B cell (primary cell): ENCODE measurements around the gene MSL1. TPM values are rescaled to one million over a fixed set of nuclear protein-coding genes. Genes with fewer than 3 reads are reported as not detected.

Experiments
- ATAC-seq: fragments of 200-7000 bp; cut with Tn5 transposase; one replicate; pipeline ENCODE4 v1.10.0; 2021; ENCODE audit warnings: low read depth, mild to moderate bottlenecking, moderate number of reproducible peaks, moderate library complexity
- CTCF ChIA-PET: fragments of 350-600 bp; sonication (Branson Sonifier 250); formaldehyde crosslinking; loops from one replicate; lab custom pipeline; 2021; ENCODE audit warnings: antibody characterized with exemption, inconsistent platforms; lab: Charles Lee
- POLR2A ChIA-PET: fragments of 350-600 bp; sonication (Branson Sonifier 250); formaldehyde crosslinking; loops from one replicate; lab custom pipeline; 2021; ENCODE audit warnings: antibody characterized with exemption; lab: Charles Lee
- DNase-seq: peaks from one replicate; pipeline ENCODE4 v3.0.0; 2013
- H2AFZ ChIP-seq: 2 replicates; pipeline ENCODE4 v1.6.1; 2012; ENCODE audit warnings: mild to moderate bottlenecking, low read depth, low read length; ENCODE audit not compliant: insufficient read depth, poor library complexity, severe bottlenecking
- H3K27ac ChIP-seq, 2 donors: 1 replicate in 1 of 2; 2 replicates in 1 of 2; pipeline ENCODE4 v1.5.1; 2012 to 2013; ENCODE audit warnings: low read length in 2 of 2, mild to moderate bottlenecking in 2 of 2, moderate library complexity in 1 of 2
- H3K27me3 ChIP-seq, 4 experiments: fragments of 200-600 bp in 1 of 4; sonication (generic) in 1 of 4; replicated peaks in 1 of 4; 1 replicate in 2 of 4; 2 replicates in 2 of 4; pipeline versions ENCODE4 v1.6.1 to v1.7.0; 2013 to 2016; ENCODE audit warnings: low read length in 3 of 4, mild to moderate bottlenecking in 2 of 4, mixed read lengths in 1 of 4, moderate library complexity in 1 of 4; ENCODE audit not compliant: insufficient read depth in 4 of 4, control insufficient read depth in 3 of 4; ENCODE audit errors: control extremely low read depth in 1 of 4
- H3K36me3 ChIP-seq, 2 experiments: replicated peaks in 1 of 2; 1 replicate in 1 of 2; 2 replicates in 1 of 2; pipeline versions ENCODE4 v1.6.1 to v1.7.1; 2013; ENCODE audit warnings: low read length in 1 of 2; ENCODE audit not compliant: insufficient read depth in 2 of 2, control insufficient read depth in 1 of 2; ENCODE audit errors: control extremely low read depth in 1 of 2, extremely low read depth in 1 of 2
- H3K4me1 ChIP-seq, 2 donors: fragments of 200-600 bp in 1 of 2; sonication (generic) in 1 of 2; 1 replicate in 1 of 2; 2 replicates in 1 of 2; pipeline versions ENCODE4 v1.5.1 to v1.6.1; 2013 to 2017; ENCODE audit warnings: low read length in 2 of 2; ENCODE audit not compliant: control insufficient read depth in 2 of 2, insufficient read depth in 2 of 2
- H3K4me2 ChIP-seq: replicated peaks from 2 replicates; pipeline ENCODE3; 2012; ENCODE audit warnings: mild to moderate bottlenecking, low read depth, low read length; ENCODE audit not compliant: poor library complexity, severe bottlenecking
- H3K4me3 ChIP-seq, 5 experiments: fragments of 200-600 bp in 1 of 5; sonication (generic) in 1 of 5; 1 replicate in 3 of 5; 2 replicates in 2 of 5; pipeline versions ENCODE4 v1.5.1 to v1.7.0; 2011 to 2016; ENCODE audit warnings: low read length in 4 of 5, mild to moderate bottlenecking in 4 of 5, low read depth in 2 of 5, control low read depth in 1 of 5, moderate library complexity in 1 of 5; ENCODE audit not compliant: insufficient read depth in 1 of 5; ENCODE audit errors: control extremely low read depth in 1 of 5, extremely low read depth in 1 of 5
- H3K79me2 ChIP-seq: fragments of 200-600 bp; sonication (generic); one replicate; pipeline ENCODE4 v1.6.0; 2016; ENCODE audit warnings: low read length; ENCODE audit not compliant: control insufficient read depth, insufficient read depth
- H3K9ac ChIP-seq: fragments of 200-600 bp; sonication (generic); 2 replicates; pipeline ENCODE4 v1.6.1; 2017; ENCODE audit warnings: mild to moderate bottlenecking, low read length, moderate library complexity
- H3K9me3 ChIP-seq, 3 donors: one replicate each; pipeline versions ENCODE4 v1.6.1 to v1.7.1; 2013; ENCODE audit warnings: low read length in 2 of 3; ENCODE audit not compliant: control insufficient read depth in 2 of 3, insufficient read depth in 1 of 3; ENCODE audit errors: control extremely low read depth in 1 of 3
- H4K20me1 ChIP-seq: 2 replicates; pipeline ENCODE4 v1.6.0; 2012; ENCODE audit warnings: mild to moderate bottlenecking, low read length; ENCODE audit not compliant: insufficient read depth, control insufficient read depth, poor library complexity, severe bottlenecking
- H3K27ac Mint-ChIP-seq: one replicate; pipeline ENCODE4 v1.8.0; 2021; ENCODE audit warnings: mixed read lengths
- H3K27me3 Mint-ChIP-seq: one replicate; pipeline ENCODE4 v1.8.0; 2021; ENCODE audit warnings: mixed read lengths
- H3K4me1 Mint-ChIP-seq: one replicate; pipeline ENCODE4 v1.8.0; 2021; ENCODE audit warnings: mixed read lengths
- H3K4me3 Mint-ChIP-seq: one replicate; pipeline ENCODE4 v1.8.0; 2021; ENCODE audit warnings: mixed read lengths
- H3K9me3 Mint-ChIP-seq: one replicate; pipeline ENCODE4 v1.8.0; 2022; ENCODE audit warnings: mixed read lengths; ENCODE audit not compliant: insufficient read depth
- CTCF ChIP-seq: fragments of 200-600 bp; IDR thresholded peaks from one replicate; pipeline ENCODE4 v1.8.0; 2022; ENCODE audit warnings: antibody characterized with exemption, mild to moderate bottlenecking
- EZH2 ChIP-seq: IDR thresholded peaks from 2 replicates; pipeline ENCODE4 v1.6.1; 2012; ENCODE audit warnings: borderline replicate concordance, low read depth, mild to moderate bottlenecking, moderate library complexity, low read length; ENCODE audit not compliant: insufficient read depth, poor library complexity, severe bottlenecking
- WGBS: methylation state at CpG from one replicate; pipeline ENCODE4 v1.1.5; 2013; ENCODE audit warnings: missing lambda C conversion rate; ENCODE audit not compliant: insufficient coverage; 5-methylcytosine and 5-hydroxymethylcytosine counted together
- intact Hi-C: fragments of 100-400 bp; cut with micrococcal nuclease; formaldehyde crosslinking; loops from one replicate; pipeline ENCODE4 v1.10.0; 2022
- polyA plus RNA-seq: library from polyadenylated mRNA; depleted of rRNA; stranded (reverse); fragments of >200 nt; gene quantifications from 2 replicates; pipeline ENCODE4 v1.2.3, GENCODE V29; 2012
- total RNA-seq, 2 donors: library from RNA; stranded (reverse); fragments of 120-200 nt in 1 of 2; gene quantifications; 1 replicate in 1 of 2; 2 replicates in 1 of 2; pipeline versions ENCODE4 v1.2.3 to v1.2.4, GENCODE V29; 2013 to 2022

Gene MSL1
- total and polyA plus RNA-seq, 2 donors (not counting 1 experiment from before 2014, with no cell fraction given), result 80.1 to 129 TPM

- ATAC-seq (peak; percentile 86), DNase-seq (peak; percentile 94)
- ChIA-PET CTCF (interaction anchor here (0.7 to 9.0 kb wide), 45 partner anchors 11 to 253 kb away, joined by 3 to 204 read pairs (median 6); partner anchors contain the start of genes CASC3, CSF3, MED24 and MSL1), POLR2A (interaction anchor here (0.6 to 3.1 kb wide), 16 partner anchors 9 to 333 kb away, joined by 3 to 20 read pairs (median 6); partner anchors contain the start of genes CASC3, MED24, MSL1 and THRA)
- intact Hi-C loops, result loop anchor here (1.0 to 5.0 kb wide), 13 partner anchors 8 to 304 kb away; partner anchors contain the start of genes CASC3, CDC6, MED24 and MSL1
- Mint-ChIP-seq H3K4me3 (peak overlapping the region; percentile 92), H3K9me3 (no peaks in the 10 kb centered on the region), H3K27ac (peak overlapping the region; percentile 89), H3K4me1 (peaks cover 43% of the 10 kb centered on the region), H3K27me3 (no peaks in the 10 kb centered on the region)
- no peak for TF ChIP-seq EZH2
- peak; percentile 84 for TF ChIP-seq CTCF
- H3K79me2 ChIP-seq, result no peaks in the 10 kb centered on the region
- H3K4me3 ChIP-seq, result peak overlapping the region in 4 of 5 experiments; percentile 36 to 62 (median 58)
- H3K9ac ChIP-seq, result peak overlapping the region; percentile 58
- no peaks in the 10 kb centered on the region for H3K27me3 ChIP-seq
- peak overlapping the region; percentile 76 for H3K4me2 ChIP-seq
- H3K9me3 ChIP-seq, result no peaks in the 10 kb centered on the region
- H3K27ac ChIP-seq, result peak overlapping the region; percentile 28 to 40
- H3K36me3 ChIP-seq, result no peaks in the 10 kb centered on the region
- H2AFZ ChIP-seq, result peak overlapping the region; percentile 68
- no peaks in the 10 kb centered on the region for H4K20me1 ChIP-seq
- 3% methylated on average over 16 of the region's 17 CpGs for WGBS
- peaks cover 34 to 41% of the 10 kb centered on the region in 2 donors for H3K4me1 ChIP-seq
Measured at GRCh38 chr17:40113110-40113906, 8.5 kb upstream of the MSL1 start.
